NK-92 treated with Interleukin-12 subunit alpha and Interleukin-12 subunit beta, amount 100 ng/mL, for 24 hours (cell line): Measurements from ENCODE around the gene ERP44.
"Not testable (repeated sequence)": the region's sequence is repeated elsewhere in the genome, so short reads cannot be mapped to it uniquely, and the experiment has no call there.

ENCODE experiments used
- DNase-seq: peaks from one replicate; lab custom pipeline; 2025; lab: John Stamatoyannopoulos, UW

Gene ERP44

GRCh38 chr9:100011062-100011681 is 87.6 kb downstream of the ERP44 start:
- DNase-seq = no peak

- no peak for DNase-seq
Measured at GRCh38 chr9:99999797-100000196, 99.0 kb downstream of the ERP44 start.

- DNase-seq = no peak
Measured at GRCh38 chr9:99998866-99999265, 99.9 kb downstream of the ERP44 start.

- DNase-seq = no peak
Measured at GRCh38 chr9:99998266-99998665, 100.5 kb downstream of the ERP44 start.

- DNase-seq = not testable (repeated sequence)
Measured at GRCh38 chr9:99990508-99990907, 108.3 kb downstream of the ERP44 start.

- DNase-seq = no peak
Measured at GRCh38 chr9:99986642-99987041, 112.2 kb downstream of the ERP44 start.

- DNase-seq = no peak
Measured at GRCh38 chr9:99980598-99980997, 118.2 kb downstream of the ERP44 start.

- DNase-seq = no peak
Measured at GRCh38 chr9:99978221-99978620, 120.6 kb downstream of the ERP44 start.

GRCh38 chr9:99977033-99977792 is 121.6 kb downstream of the ERP44 start:
- no peak for DNase-seq

- DNase-seq = no peak
Measured at GRCh38 chr9:99973455-99973854, 125.3 kb downstream of the ERP44 start.

- no peak for DNase-seq
Measured at GRCh38 chr9:99971410-99971809, 127.4 kb downstream of the ERP44 start.

GRCh38 chr9:99970481-99970880 is 128.3 kb downstream of the ERP44 start:
- no peak for DNase-seq

- DNase-seq = no peak
Measured at GRCh38 chr9:99967457-99967856, 131.3 kb downstream of the ERP44 start.

GRCh38 chr9:99966716-99967115 is 132.1 kb downstream of the ERP44 start:
- DNase-seq = no peak

GRCh38 chr9:99966001-99966400 is 132.8 kb downstream of the ERP44 start:
- no peak for DNase-seq

GRCh38 chr9:99964336-99964735 is 134.5 kb downstream of the ERP44 start:
- no peak for DNase-seq

- DNase-seq = no peak
Measured at GRCh38 chr9:99962680-99963261, 136.0 kb downstream of the ERP44 start.

GRCh38 chr9:99955606-99956005 is 143.2 kb downstream of the ERP44 start:
- no peak for DNase-seq

- no peak for DNase-seq
Measured at GRCh38 chr9:99954819-99955218, 144.0 kb downstream of the ERP44 start.

GRCh38 chr9:99953861-99954507 is 144.8 kb downstream of the ERP44 start:
- DNase-seq = no peak

GRCh38 chr9:99948896-99949295 is 149.9 kb downstream of the ERP44 start:
- DNase-seq = no peak

- DNase-seq = no peak
Measured at GRCh38 chr9:99948482-99948881, 150.3 kb downstream of the ERP44 start.

- DNase-seq = no peak
Measured at GRCh38 chr9:99947395-99947794, 151.4 kb downstream of the ERP44 start.
